Hippocampal formation (tissue), 2 donors: ENCODE results near the gene ABHD1.
"Not testable (repeated sequence)": the region's sequence is repeated elsewhere in the genome, so short reads cannot be mapped to it uniquely, and the experiment has no call there.

ENCODE experiments used
- DNase-seq, 2 donors: peaks; one replicate each; lab custom pipeline; 2025; lab: John Stamatoyannopoulos, UW

The ABHD1 gene

GRCh38 chr2:27123302-27124150, at the start of gene ABHD1:
Gene ABHD1 (plus strand): TSS chr2:27123815. CDS start chr2:27123949, 134 bp downstream.
- DNase-seq, result peak; percentile 39 to 70

GRCh38 chr2:27074738-27075565, 48.7 kb upstream of the ABHD1 start:
- no peak for DNase-seq

DNA sequence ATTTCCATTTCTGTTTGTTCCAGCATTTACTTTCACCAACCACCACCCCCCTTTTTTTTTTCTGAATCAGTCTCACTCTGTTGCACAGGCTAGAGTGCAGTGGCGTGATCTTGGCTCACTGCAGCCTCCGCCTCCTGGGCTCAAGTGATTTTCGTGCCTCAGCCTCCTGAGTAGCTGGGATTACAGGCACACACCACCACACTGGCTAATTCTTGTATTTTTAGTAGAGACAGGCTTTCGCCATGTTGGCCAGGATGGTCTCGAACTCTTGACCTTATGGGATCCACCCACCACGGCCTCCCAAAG, 48.1 kb upstream of the ABHD1 start:
- DNase-seq, result not testable (repeated sequence)

DNA sequence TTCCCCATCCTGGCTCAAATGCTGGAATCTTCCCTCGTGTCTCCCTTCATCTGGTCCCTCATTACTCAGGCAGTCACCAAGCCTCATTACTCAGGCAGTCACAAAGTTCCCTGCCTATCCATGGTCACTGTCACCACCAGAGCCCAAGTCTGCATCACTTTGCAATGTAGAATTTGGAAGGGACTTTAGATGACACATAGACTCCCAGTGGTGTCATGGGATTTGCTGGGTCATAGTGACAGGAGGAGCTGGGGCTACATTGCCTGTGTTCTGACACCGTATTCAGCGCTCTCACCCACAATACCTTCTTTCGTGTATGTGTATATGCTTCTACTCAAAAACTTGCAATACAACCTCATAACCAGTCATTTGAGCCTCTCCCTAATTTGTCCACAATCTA, 47.3 kb upstream of the ABHD1 start:
- DNase-seq, result no peak

DNA sequence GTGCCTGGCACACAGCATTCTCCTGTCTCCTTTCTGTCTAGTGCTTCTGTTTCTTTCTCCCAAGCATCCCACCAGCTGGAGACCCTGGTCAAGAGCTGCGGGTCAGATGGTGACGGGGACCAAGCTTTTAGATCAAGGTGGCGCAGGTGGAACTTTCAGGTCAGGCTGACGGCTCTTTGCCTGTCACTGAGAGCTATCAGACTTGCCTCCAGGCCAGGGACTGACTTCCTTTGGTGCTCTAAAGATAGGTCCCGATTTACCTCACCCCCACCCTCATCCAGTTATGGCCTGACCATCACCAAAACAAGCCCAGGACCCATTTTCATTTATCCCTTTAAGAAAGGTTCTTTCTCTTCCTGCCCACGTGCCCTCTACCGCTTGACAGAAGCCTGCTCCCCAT, 46.4 kb upstream of the ABHD1 start:
- DNase-seq, result no peak

- DNase-seq, result peak; percentile 57 to 60
Measured at GRCh38 chr2:27078267-27079194, 45.1 kb upstream of the ABHD1 start, which contains the start of gene EMILIN1. Gene EMILIN1 (plus strand): TSS chr2:27078615. CDS start chr2:27079066, 451 bp downstream.

GRCh38 chr2:27079233-27080139, 44.1 kb upstream of the ABHD1 start:
- no peak for DNase-seq

- DNase-seq, result no peak
Measured at GRCh38 chr2:27080140-27080469, 43.5 kb upstream of the ABHD1 start.

DNA sequence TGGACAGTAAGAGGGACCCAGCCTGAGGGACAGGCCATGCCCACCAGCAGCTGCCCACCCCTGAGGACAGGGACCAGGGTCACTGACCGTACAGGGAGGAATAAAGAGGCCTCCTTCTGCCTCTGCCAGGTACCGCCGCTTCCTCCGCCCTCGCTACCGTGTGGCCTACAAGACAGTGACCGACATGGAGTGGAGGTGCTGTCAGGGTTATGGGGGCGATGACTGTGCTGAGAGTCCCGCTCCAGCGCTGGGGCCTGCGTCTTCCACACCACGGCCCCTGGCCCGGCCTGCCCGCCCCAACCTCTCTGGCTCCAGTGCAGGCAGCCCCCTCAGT, 43.0 kb upstream of the ABHD1 start:
- DNase-seq, result no peak

DNA sequence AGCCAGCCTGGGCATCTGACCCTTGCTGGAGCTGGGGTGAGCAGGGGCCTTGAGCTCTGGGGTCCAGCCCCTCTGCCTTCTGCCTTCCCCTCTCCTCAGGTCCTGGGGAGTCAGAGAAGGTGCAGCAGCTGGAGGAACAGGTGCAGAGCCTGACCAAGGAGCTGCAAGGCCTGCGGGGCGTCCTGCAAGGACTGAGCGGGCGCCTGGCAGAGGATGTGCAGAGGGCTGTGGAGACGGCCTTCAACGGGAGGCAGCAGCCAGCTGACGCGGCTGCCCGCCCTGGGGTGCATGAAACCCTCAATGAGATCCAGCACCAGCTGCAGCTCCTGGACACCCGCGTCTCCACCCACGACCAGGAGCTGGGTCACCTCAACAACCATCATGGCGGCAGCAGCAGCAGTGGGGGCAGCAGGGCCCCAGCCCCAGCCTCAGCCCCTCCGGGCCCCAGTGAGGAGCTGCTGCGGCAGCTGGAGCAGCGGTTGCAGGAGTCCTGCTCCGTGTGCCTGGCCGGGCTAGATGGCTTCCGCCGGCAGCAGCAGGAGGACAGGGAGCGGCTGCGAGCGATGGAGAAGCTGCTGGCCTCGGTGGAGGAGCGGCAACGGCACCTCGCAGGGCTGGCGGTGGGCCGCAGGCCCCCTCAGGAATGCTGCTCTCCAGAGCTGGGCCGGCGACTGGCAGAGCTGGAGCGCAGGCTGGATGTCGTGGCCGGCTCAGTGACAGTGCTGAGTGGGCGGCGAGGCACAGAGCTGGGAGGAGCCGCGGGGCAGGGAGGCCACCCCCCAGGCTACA, 41.4 kb upstream of the ABHD1 start:
- DNase-seq, result no peak

DNA sequence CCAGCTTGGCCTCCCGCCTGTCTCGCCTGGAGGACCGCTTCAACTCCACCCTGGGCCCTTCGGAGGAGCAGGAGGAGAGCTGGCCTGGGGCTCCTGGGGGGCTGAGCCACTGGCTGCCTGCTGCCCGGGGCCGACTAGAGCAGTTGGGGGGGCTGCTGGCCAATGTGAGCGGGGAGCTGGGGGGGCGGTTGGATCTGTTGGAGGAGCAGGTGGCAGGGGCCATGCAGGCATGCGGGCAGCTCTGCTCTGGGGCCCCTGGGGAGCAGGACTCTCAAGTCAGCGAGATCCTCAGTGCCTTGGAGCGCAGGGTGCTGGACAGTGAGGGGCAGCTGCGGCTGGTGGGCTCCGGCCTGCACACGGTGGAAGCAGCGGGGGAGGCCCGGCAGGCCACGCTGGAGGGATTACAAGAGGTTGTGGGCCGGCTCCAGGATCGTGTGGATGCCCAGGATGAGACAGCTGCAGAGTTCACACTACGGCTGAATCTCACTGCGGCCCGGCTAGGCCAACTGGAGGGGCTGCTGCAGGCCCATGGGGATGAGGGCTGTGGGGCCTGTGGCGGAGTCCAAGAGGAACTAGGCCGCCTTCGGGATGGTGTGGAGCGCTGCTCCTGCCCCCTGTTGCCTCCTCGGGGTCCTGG, 40.7 kb upstream of the ABHD1 start:
- no peak for DNase-seq

DNA sequence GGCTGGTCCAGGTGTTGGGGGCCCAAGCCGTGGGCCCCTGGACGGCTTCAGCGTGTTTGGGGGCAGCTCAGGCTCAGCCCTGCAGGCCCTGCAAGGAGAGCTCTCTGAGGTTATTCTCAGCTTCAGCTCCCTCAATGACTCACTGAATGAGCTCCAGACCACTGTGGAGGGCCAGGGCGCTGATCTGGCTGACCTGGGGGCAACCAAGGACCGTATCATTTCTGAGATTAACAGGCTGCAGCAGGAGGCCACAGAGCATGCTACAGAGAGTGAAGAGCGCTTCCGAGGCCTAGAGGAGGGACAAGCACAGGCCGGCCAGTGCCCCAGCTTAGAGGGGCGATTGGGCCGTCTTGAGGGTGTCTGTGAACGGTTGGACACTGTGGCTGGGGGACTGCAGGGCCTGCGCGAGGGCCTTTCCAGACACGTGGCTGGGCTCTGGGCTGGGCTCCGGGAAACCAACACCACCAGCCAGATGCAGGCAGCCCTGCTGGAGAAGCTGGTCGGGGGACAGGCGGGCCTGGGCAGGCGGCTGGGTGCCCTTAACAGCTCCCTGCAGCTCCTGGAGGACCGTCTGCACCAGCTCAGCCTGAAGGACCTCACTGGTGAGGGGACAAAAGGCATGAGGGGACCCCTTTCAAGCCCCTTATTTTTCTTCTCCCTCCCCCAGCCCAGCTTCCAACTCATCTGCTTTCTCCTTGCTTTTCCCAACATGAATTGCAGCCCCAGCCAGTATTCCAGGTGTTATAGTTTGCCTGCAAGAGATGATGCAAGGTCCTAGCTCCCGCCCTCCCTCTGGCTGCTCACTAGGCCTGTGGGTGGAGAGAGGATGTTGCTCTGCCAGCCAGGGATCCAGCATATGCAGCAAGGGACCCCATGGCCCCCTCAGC, 40.0 kb upstream of the ABHD1 start:
- DNase-seq, result no peak

DNA sequence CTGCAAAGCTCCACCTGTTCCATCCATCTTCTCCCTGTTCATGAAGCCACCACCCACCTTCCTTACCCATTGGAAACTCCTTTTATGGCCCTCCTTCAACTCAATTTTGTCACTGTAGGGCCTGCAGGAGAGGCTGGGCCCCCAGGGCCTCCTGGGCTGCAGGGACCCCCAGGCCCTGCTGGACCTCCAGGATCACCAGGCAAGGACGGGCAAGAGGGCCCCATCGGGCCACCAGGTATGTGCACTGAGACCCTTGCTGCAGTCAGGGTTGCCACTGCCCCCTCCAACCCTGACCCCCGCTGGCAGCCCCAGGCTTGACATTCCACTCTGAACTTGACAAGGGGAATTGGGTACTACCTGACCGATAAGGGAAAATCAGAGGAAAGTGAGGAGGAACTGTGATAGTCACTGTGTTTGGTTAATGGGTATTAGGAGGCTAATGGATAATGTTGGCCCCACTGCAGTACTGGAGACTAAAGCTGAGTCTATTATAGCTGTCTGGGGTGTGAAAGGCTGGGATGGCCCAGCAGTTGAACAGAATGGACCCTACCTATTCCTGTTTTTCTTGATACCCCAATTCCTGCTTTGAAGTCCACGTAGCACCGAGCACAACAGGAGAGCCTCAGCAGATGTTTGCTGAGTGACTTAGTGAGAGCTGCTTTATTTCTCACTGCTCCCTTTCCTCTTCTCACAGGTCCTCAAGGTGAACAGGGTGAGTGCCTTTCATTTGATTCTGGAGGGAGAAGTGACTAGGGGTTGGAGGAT, 39.1 kb upstream of the ABHD1 start:
- no peak for DNase-seq

- DNase-seq, result no peak
Measured at GRCh38 chr2:27085062-27085672, 38.4 kb upstream of the ABHD1 start.

GRCh38 chr2:27085673-27086089, 37.9 kb upstream of the ABHD1 start:
- DNase-seq, result peak; percentile 49 to 62

DNA sequence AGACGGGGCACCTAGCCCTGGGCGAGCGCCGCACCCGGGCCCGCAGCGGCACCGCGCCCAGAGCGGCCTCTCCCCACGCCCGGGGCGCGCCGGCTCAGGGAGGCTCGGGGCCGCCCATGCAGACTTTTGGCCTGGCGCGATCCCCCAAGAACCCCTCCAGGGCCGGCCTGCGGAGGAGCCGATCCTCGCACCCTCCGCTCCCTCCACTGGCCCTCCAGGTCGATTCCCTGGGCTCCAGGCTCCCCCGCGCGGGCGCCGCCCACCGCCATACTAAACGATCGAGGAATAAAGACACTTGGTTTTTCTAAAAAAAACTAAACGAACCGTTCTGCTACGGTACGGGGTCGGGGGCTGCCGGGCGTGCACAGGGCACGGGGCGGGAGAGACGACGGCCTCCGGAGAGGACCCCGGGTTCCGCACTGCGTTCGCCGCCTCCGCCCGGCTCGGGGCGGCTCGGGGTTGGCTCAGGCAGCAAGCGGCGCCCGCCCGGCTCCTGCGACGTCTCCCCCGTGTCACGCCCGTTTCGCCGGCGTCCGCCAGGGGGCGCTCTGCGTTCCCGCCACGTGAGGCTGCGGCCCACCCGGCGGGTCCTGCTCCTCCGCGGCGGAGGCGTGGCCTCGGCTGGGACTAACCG, 37.4 kb upstream of the ABHD1 start:
- peak; percentile 92 to 94 for DNase-seq
